Testis (tissue), 3 donors: ENCODE results near the gene PTGDS. TPM values are rescaled to one million over a fixed set of nuclear protein-coding genes. Genes with fewer than 3 reads are reported as not detected.

Source experiments
- DNase-seq: peaks from one replicate; pipeline ENCODE4 v3.0.0-alpha.2; 2019
- H3K27ac ChIP-seq, 2 donors: fragments of 200-600 bp; sonication (generic); one replicate each; pipeline ENCODE4 v1.5.1; 2019
- H3K27me3 ChIP-seq: fragments of 200-600 bp; sonication (generic); one replicate; pipeline ENCODE4 v1.5.1; 2019
- H3K36me3 ChIP-seq: fragments of 200-600 bp; sonication (generic); one replicate; pipeline ENCODE4 v1.5.1; 2017; ENCODE audit warnings: low read depth; ENCODE audit errors: missing control alignments
- H3K4me1 ChIP-seq: fragments of 200-600 bp; sonication (generic); one replicate; pipeline ENCODE4 v1.5.1; 2019
- H3K4me3 ChIP-seq, 2 donors: fragments of 200-600 bp; sonication (generic); one replicate each; pipeline ENCODE4 v1.5.1; 2017 to 2019
- H3K9me3 ChIP-seq: fragments of 200-600 bp; sonication (generic); one replicate; pipeline ENCODE4 v1.5.1; 2017
- POLR2A ChIP-seq: fragments of 450-650 bp; IDR thresholded peaks from one replicate; pipeline ENCODE4 v1.6.1; 2017; ENCODE audit warnings: antibody characterized with exemption, mild to moderate bottlenecking, moderate library complexity
- WGBS, 2 donors: methylation state at CpG; one replicate each; pipeline ENCODE4 v1.1.5; 2018; 5-methylcytosine and 5-hydroxymethylcytosine counted together
- intact Hi-C: fragments of 100-400 bp; cut with DNase I; formaldehyde crosslinking; loops from one replicate; pipeline ENCODE4 v1.15.1; 2023; ENCODE audit warnings: low total_unique reads
- polyA plus RNA-seq: library from polyadenylated mRNA; stranded (reverse); fragments of 350-450 nt; fragmentation: Illumina TruSeq; extraction: RNeasy Lipid Tissue Mini Kit (QIAGEN cat#74804); gene quantifications from one replicate; pipeline ENCODE4 v1.2.3, GENCODE V29; 2014; ENCODE audit warnings: low read depth, low replicate concordance; ENCODE audit not compliant: insufficient read depth
- total RNA-seq, 2 donors: library from RNA; depleted of rRNA; stranded (reverse); fragments of >200 nt; gene quantifications; one replicate each; pipeline ENCODE4 v1.2.3, GENCODE V29; 2016
- TF ChIP-seq, protein P1 (sequence below), 3 experiments: fragments of 450-650 bp in 2 of 3; fragments of 200-600 bp in 1 of 3; sonication (generic) in 1 of 3; IDR thresholded peaks; one replicate each; pipeline ENCODE4 v1.5.1; 2016 to 2019; ENCODE audit warnings: antibody characterized with exemption in 3 of 3, mild to moderate bottlenecking in 2 of 3, moderate library complexity in 1 of 3

Gene PTGDS
- total and polyA plus RNA-seq, 3 donors from 2014 or later: 4,976 to 5,948 (median 5,554) TPM

DNA sequence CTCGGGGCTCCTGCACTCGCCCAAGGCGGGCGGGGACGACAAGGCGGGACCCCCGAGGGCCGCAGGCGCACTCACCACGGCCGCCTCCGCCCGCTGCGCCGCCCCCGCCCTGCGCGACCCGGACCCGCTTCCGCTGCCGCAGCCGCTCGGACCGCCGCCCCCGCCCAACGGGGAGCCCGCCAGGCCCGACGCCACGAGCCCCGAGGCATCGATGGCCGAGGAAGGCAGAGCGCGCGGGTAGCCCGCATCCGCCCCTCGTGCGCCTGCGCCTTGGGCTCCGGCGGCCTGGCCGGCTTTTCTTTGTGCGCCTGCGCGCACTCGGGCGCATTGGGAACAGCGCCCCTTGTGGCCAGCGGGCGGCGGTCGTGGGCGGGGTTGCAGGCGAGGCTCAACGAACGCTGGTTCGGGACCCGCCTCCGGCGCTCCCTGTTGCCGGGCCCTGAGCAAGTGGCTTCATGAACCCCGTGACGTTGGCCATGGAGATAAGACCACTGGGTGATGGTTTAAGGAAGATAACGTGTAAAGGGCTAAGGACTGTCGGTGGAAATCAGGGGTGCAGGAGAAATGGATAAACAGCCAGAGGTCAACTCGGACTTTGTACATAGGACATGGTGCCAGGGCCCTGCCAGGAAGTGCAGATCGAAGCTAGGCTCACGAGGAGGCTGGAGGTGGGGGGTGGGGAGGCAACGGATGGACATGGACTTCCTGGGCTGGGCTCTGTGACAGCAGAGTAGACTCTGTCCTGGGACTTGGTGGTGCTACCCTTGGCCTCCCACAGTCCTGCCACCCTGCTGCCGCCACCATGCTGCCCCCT is 32.6 kb upstream of the PTGDS start, which contains the start of the genes C8G and FBXW5:
TSS of gene C8G (plus strand) at position 725 of the 814 bp plus-strand sequence. CDS start at position 803, 78 bp downstream.
TSS of gene FBXW5 (minus strand) at position 220 of the 814 bp plus-strand sequence. CDS start 655 bp downstream, outside the sequence.
- TF ChIP-seq, protein P1, sequence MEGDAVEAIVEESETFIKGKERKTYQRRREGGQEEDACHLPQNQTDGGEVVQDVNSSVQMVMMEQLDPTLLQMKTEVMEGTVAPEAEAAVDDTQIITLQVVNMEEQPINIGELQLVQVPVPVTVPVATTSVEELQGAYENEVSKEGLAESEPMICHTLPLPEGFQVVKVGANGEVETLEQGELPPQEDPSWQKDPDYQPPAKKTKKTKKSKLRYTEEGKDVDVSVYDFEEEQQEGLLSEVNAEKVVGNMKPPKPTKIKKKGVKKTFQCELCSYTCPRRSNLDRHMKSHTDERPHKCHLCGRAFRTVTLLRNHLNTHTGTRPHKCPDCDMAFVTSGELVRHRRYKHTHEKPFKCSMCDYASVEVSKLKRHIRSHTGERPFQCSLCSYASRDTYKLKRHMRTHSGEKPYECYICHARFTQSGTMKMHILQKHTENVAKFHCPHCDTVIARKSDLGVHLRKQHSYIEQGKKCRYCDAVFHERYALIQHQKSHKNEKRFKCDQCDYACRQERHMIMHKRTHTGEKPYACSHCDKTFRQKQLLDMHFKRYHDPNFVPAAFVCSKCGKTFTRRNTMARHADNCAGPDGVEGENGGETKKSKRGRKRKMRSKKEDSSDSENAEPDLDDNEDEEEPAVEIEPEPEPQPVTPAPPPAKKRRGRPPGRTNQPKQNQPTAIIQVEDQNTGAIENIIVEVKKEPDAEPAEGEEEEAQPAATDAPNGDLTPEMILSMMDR (IDR thresholded peaks at IDR 0.05): peak; percentile 100
- no peak for TF ChIP-seq POLR2A
- WGBS, 2 donors: 6 to 17% methylated on average over 19 to 67 of the region's 74 CpGs
- no peaks in the 10 kb centered on the region for H3K27me3 ChIP-seq
- peak within 1 kb of the TSS; percentile 74 to 87 for H3K27ac ChIP-seq
- peaks cover 43% of the 10 kb centered on the region for H3K4me1 ChIP-seq
- peak within 1 kb of the TSS; percentile 85 to 90 for H3K4me3 ChIP-seq
- intact Hi-C loops: loop anchor here (5.0 kb wide), 1 partner anchor 137 kb away; the partner anchor contains the start of gene RABL6
- DNase-seq: peak; percentile 94
- H3K36me3 ChIP-seq: no peaks in the 10 kb centered on the region
- H3K9me3 ChIP-seq: no peaks in the 10 kb centered on the region

DNA sequence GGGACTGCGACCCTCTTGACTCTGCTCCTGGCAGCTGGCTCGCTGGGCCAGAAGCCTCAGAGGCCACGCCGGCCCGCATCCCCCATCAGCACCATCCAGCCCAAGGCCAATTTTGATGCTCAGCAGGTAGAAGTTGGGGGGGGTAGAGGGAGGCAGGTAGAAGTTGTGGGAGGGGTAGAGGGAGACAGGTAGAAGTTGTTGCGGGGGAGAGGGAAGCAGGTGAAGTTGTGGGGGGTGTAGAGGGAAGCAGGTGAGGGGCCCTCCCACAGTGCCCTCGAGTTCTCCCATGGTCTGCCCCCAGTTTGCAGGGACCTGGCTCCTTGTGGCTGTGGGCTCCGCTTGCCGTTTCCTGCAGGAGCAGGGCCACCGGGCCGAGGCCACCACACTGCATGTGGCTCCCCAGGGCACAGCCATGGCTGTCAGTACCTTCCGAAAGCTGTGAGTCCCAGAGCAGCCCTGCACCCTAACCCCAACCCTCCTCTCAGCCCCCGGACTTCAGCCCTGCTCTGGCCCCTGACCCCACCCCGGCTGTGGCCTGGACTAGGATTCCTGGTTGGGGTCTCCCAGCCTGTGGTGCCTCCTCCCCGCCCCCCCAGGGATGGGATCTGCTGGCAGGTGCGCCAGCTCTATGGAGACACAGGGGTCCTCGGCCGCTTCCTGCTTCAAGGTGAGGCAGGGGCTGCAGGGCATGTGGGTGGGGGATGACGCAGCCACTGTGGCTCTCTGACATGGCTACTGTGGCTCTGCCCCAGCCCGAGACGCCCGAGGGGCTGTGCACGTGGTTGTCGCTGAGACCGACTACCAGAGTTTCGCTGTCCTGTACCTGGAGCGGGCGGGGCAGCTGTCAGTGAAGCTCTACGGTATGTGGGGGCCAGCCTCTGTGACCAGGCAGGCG is 31.7 kb upstream of the PTGDS start:
- peaks cover 44% of the 10 kb centered on the region for H3K4me1 ChIP-seq

DNA sequence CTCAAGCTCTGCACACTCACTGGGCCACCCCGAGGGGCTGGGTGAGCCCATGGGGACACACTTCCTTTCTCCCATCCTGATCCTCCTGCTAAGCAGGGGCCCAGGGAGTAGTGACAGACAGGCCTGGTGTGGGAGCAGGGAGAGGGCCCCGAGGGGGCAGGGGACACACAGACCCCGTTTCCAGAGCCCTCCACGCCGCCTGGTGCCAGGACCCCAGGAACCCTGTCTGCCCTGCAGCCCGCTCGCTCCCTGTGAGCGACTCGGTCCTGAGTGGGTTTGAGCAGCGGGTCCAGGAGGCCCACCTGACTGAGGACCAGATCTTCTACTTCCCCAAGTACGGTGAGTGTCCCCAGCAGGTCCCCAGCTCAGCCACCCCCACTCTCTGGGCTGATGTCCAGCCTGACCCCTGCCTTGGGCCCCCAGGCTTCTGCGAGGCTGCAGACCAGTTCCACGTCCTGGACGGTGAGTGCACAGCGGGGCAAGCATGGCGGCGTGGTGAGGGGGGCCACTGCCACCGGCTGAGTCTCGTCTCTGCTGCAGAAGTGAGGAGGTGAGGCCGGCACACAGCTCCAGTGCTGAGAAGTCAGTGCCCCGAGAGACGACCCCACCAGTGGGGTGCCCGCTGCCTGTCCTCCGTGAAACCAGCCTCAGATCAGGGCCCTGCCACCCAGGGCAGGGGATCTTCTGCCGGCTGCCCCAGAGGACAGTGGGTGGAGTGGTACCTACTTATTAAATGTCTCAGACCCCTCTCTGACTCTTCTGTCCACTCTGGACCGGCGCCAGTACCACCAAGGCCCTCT is 30.9 kb upstream of the PTGDS start:
- intact Hi-C loops: no loop called here
- no peaks in the 10 kb centered on the region for H3K27me3 ChIP-seq
- no peak overlapping the region for H3K4me3 ChIP-seq
- H3K36me3 ChIP-seq: no peaks in the 10 kb centered on the region
- H3K4me1 ChIP-seq: peaks cover 52% of the 10 kb centered on the region
- TF ChIP-seq, protein P1 (IDR thresholded peaks at IDR 0.05): no peak
- TF ChIP-seq POLR2A: no peak
- WGBS, 2 donors: 71 to 88% methylated on average over 18 to 27 of the region's 27 CpGs
- DNase-seq: no peak
- H3K9me3 ChIP-seq: no peaks in the 10 kb centered on the region
- peak overlapping the region in 1 of 2 donors; percentile 50 for H3K27ac ChIP-seq

More for the DNA sequence above, 31.7 kb upstream of the PTGDS start:
- H3K27me3 ChIP-seq: no peaks in the 10 kb centered on the region
- 88 to 93% methylated on average over 14 to 30 of the region's 30 CpGs for WGBS, 2 donors
- H3K4me3 ChIP-seq: no peak overlapping the region
- H3K36me3 ChIP-seq: no peaks in the 10 kb centered on the region
- TF ChIP-seq, protein P1 (IDR thresholded peaks at IDR 0.05): no peak
- no peak for TF ChIP-seq POLR2A
- no peak overlapping the region for H3K27ac ChIP-seq
- no peak for DNase-seq
- H3K9me3 ChIP-seq: no peaks in the 10 kb centered on the region
- intact Hi-C loops: no loop called here
